Sigmoid colon (tissue), 3 donors: ENCODE results near the gene IQCF2.

Source experiments
- CTCF ChIP-seq, 4 experiments: fragments of 450-650 bp in 3 of 4; fragments of 200-600 bp in 1 of 4; IDR thresholded peaks; one replicate each; pipeline ENCODE4 v1.5.1; 2016 to 2019; ENCODE audit warnings: antibody characterized with exemption in 4 of 4, mild to moderate bottlenecking in 3 of 4, moderate library complexity in 2 of 4
- POLR2A ChIP-seq, 2 donors: fragments of 450-650 bp; IDR thresholded peaks; one replicate each; pipeline ENCODE4 v1.6.1; 2016; ENCODE audit warnings: antibody characterized with exemption in 2 of 2, mild to moderate bottlenecking in 2 of 2, moderate library complexity in 2 of 2

GRCh38 chr3:51879937-51880336 is 18.5 kb downstream of the IQCF2 start:
- no peak for TF ChIP-seq CTCF (IDR thresholded peaks at IDR 0.05)
- no peak for TF ChIP-seq POLR2A (IDR thresholded peaks at IDR 0.05)
